ENCODE measurements around the gene MAGEA9B.
"Not testable (repeated sequence)": the region's sequence is repeated elsewhere in the genome, so short reads cannot be mapped to it uniquely, and the experiment has no call there.

The MAGEA9B gene, protein sequence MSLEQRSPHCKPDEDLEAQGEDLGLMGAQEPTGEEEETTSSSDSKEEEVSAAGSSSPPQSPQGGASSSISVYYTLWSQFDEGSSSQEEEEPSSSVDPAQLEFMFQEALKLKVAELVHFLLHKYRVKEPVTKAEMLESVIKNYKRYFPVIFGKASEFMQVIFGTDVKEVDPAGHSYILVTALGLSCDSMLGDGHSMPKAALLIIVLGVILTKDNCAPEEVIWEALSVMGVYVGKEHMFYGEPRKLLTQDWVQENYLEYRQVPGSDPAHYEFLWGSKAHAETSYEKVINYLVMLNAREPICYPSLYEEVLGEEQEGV

DNA sequence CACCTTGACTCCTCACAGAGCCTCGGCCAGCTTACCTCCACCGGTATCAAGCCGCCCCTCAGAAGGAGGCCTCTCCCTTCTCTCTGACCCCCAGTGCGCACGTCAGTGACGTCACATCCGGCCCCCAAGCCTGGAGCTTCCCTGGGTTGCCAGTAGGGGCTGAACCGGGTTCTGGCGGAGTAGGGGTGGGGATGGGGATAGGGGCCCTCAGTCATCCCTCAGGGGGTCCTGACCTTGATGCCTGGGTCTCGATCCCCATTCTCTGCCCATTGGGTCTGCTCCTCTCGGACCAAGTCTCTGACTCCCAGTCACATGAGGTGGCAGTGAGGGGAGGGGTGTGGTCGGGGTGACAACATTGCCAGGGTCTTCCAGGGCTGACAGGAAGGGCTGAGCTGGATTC, at the start of gene MAGEA9B:
TSS of gene MAGEA9B (minus strand) at position 101 of the 400 bp plus-strand sequence. CDS start 4,280 bp downstream, outside the sequence.
- not testable (repeated sequence) for DNase-seq

DNA sequence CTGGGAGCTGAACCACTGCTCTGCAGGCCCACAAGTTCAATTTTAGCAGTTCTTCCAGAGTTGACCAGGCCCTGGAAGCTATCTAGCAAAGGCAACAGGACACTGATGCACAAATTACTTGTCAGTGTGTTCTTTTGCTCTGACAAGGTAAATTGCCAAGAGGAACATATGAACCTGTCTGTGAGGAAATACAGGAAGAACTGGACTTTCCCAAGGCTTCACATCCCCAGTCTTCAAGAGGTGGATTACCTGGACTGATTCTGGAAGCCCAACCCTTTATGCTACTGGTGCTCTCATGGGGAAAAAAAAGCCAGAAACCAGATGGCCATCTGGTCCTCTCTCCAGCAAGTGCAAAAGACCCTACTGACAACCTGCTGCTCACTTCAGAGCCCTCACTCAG, 46.3 kb upstream of the MAGEA9B start:
- no peak for DNase-seq

DNA sequence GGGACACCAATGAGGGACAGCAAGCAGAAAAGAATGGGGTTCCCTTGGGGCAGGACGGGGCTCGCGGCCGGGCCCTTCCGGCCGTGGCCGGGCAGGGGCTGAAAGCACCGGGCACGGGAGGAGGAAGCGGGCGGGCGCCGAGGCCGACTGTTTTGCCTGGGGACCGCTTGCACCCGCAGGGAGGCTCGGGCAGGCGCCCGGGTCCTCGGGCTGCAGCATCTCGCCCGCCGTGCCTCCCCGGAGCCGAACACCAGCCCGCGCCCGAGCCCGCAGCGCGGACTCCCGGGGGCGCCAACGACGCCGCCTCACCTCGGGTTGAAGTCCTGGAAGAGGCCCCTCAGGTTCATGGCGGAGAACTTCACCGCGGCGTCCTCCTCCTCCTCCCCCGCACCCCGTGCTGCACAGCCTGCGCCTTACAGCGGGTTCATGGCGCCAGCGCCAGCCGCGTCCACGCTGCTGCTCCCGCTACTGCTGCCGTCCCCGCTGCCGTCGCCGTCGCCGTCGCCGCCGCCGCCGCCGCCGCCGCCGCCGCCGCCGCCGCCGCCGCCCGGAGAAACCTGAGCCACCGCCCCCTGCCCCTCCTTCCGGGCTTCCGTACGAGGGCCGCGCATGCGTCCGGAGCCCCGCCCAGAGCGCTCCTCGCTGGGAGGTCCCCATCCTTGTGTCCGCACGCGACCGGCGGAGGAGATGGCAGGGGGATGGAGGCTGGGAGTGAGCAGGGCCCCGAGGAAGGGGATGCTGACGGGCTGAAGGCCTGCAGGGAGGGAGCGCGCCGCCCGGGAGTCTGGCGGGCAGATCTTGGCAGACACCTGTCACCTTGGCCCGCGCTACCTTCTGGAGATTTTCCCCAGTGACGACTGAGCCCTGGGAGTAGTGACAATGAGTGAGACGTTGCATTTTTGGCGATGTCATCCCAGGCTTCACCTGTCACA, 44.2 kb upstream of the MAGEA9B start, which contains the start of gene TMEM185A:
TSS of gene TMEM185A (minus strand) at position 559 of the 932 bp plus-strand sequence. CDS start at position 347, 212 bp downstream.
- DNase-seq = peak; percentile 3 to 37

DNA sequence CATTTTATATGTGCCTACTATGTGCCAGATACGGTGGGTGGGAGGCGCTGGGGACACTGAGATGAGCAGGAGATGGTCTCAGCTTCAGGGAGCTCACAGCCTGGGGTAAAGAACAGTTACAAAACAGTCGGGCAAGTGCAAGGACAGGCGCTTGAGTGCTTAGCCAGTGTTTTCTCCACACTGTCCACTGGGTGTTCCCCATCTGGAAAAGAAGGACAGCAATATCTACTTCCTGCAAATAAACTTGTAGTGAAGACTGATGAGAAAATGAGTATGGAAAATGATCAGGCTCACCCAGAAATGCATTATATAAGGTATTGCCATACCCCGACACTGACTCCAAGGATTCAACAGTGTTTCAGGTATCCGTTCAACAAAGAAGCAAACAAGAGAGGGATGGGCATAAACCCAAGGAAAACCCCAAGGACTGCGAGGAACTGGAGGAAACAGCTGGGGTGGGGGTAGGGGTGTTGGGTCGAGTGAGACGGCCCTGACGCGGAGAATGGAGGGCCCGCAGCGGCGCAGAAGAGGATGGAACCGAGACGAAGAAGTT, 43.5 kb upstream of the MAGEA9B start:
- no peak for DNase-seq

DNA sequence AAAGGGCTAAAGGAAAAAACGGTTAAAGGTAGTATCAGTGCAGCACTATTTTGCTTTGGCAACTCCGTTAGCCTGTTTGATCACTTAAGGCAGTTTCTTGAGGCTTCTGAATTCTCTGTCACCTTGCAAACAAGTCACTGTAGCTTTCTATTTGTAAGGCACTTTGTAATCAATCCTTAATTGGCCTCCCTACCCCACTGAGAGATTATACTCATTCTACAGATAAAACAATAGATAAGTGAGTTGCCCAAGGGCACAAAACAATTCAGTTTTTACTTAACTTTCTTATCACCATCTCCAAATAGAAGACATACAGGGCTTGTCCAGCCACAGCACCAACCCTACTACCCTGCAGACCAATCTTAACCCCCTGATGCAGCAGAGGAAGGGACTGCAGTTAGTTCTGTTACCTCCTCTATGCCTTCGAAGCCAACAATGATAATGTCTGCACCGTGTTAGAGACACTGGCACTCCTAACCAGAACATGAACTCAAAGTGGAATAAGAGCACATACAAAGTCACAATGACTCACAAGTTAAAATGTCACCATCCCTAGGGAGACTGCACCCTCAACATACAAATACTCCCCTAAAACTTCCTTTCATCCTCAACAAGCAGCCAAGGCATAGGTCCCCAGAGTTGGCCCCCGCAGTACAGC, 42.6 kb upstream of the MAGEA9B start:
- DNase-seq = no peak

DNA sequence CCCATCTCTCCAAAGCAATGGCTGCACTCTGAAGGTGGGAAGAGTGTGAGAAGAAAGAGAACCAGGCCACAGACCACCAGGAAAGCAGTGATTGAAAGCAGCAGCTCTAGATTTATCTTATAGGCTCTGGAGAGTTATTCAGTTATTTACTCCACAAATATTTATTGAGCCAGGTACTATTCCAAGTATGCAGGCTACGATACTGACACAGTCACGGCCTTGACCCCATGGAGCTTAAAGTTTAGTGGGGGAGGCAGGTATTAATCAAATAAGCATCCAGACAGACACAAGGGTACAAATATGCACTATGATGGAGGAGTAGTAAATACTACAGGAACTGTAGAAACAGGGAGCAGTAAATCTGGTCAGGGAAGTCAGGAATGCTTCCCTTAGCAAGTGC, 41.5 kb upstream of the MAGEA9B start:
- no peak for DNase-seq

DNA sequence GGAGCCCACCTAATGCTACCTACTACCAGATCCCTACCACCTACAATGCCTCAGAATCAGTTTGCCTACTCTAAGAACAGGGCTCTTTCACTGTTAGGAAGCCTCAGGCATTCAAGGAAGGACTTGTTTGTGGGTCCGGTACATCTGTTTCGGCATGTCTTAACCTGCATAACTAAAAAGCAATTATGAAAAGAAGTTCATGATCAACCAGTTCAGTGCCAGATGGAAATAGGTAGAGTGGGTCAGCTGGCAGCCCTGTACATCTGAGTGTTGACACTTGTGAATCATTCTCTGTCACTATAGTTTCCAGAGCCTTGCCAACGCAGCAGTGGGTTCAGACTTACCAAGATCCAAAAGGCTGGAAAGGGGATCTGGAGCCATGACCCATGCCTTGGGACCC, 41.0 kb upstream of the MAGEA9B start:
- no peak for DNase-seq

DNA sequence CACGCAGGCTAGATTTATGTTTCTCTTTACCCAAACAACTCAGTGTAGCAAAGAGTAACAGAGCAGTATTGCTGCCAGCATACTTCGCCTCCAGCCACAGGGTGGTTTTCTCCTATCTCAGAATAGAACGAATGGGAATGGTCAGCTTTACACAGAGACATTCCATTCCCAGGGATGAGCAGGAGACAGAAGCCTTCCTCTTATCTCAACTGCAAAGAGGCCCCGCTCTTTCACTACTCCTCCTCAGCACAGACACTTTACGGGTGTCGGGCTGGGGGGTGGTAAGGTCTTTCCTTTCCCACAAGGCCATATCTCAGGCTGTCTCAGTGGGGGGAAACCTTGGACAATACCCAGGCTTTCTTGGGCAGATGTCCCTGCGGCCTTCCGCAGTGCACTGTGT, 39.6 kb upstream of the MAGEA9B start:
- not testable (repeated sequence) for DNase-seq

DNA sequence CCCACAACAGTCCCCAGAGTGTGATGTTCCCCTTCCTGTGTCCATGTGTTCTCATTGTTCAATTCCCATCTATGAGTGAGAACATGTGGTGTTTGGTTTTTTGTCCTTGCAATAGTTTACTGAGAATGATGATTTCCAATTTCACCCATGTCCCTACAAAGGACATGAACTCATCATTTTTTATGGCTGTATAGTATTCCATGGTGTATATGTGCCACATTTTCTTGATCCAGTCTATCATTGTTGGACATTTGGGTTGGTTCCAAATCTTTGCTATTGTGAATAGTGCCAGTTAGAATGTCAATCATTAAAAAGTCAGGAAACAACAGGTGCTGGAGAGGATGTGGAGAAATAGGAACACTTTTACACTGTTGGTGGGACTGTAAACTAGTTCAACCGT, 32.4 kb upstream of the MAGEA9B start:
- not testable (repeated sequence) for DNase-seq

DNA sequence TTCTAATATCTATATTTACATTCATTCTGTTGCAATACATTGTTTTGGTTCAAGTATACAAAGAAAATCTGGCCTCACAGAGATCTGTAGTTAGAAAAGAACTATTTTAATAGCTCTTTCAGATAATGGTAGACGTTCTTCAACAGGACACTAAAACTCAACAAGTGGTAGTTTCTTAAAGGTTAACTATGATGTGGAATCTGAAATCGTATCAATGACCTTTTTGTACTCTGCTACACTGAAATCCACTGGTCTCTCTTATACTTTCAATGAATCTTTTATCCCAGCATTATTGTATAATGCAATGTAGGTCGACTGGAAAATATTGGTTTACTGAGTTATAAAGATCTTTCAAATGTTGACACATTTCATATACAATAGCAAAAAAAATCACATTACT, 31.6 kb upstream of the MAGEA9B start:
- no peak for DNase-seq

DNA sequence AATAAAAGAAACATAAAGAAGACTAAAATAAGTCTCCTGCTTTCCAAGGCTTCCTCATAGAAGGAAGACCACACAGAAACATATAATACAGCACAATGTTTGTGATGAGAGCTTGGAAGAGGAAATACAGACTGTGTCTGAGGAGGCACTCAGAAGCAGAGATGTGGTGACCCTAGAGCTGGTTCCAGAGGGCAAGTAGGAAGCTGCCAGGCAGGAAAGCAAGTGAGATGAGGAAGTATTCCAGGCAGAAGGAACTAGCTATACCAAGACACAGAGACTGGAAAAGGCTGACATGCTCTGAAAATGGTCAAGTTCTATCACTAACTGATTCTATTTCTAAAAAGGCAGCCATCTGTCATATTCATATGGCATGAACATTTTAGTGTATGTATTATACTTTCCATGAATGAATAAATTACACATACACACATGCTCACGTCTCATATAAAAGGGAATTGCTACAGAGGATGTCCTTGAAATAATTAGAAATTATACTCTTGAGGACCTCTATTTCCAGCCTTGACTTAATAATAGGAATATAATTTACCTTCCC, 24.4 kb upstream of the MAGEA9B start:
- no peak for DNase-seq

DNA sequence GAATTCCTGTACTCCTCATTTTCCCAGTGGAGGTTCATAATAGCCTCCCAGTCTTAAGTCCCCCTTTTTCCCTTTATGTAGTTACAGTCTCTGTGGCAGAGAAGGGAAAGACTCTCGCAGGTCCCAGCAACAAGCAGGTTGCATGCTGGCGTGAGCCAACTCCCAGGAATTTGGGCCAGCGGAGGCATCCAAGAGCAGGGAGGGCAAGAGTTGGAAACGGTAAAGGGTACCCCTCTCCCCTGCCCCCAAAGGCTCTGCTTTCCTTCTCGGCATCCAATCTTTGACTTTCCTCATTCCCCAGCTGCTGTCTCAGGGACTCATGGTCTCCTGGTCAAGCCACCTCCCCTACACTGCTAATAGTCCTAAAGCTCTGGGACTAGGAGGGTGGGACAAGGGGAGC, 23.3 kb upstream of the MAGEA9B start:
- DNase-seq = no peak

DNA sequence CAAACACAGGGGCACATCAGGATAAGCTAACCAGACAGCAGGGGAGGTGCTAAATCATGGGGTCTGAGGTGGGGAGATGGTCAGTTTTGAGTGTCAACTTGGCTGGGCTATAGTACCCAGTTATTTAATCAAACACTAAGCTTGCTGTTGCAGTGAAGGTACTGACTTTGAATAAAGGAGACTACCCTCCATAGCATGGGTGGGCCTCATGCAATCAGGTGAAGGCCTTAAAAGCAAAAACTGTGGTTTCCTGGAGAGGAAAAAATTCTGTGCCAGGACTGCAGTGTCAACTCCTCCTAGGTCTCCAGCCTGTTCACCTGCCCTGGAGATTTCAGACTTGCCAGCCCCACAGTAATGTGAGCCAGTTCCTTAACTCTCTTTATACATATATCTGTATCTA, 20.4 kb upstream of the MAGEA9B start:
- DNase-seq = no peak

DNA sequence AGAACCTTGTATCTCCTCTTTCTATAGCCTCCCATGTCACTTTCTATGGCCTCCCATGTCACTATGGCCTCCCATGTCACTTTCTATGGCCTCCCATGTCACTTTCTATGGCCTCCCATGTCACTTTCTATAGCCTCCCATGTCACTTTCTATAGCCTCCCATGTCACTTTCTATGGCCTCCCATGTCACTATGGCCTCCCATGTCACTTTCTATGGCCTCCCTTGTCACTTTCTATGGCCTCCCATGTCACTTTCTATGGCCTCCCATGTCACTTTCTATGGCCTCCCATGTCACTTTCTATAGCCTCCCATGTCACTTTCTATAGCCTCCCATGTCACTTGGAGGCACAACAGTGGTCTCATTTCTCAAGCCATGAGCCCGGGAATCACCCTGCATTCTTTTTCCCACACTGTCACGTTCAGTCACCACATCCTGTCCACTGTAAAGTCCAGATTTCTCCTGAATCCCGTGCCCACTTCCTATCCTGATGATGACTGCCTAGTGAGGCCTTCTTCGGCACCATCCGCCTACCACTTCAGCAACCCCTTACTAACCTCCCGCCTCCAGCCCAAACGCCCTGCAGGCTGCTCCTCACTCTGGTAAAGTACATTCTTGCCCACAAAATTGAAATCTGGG, 18.1 kb upstream of the MAGEA9B start:
- DNase-seq = not testable (repeated sequence)

DNA sequence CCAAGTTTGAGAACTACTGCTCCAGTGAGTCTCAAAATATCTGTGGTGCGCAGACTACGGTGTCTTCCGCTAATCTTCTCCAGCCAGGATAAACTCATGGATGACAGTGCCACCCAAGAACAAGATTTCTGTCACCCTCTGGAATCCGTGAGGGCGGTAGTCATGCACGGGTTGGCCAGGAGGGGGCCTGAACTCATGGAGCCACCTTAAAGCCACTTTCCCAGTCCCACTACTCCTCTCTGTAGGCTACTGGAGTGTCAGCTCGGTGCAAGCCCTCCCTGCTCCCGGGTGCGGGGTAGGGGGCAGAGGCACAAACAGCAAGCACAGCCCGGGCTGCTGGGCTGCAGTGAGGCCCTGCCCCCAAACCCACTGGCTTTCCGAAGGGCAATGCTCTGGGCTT, 11.3 kb upstream of the MAGEA9B start:
- DNase-seq = not testable (repeated sequence)

DNA sequence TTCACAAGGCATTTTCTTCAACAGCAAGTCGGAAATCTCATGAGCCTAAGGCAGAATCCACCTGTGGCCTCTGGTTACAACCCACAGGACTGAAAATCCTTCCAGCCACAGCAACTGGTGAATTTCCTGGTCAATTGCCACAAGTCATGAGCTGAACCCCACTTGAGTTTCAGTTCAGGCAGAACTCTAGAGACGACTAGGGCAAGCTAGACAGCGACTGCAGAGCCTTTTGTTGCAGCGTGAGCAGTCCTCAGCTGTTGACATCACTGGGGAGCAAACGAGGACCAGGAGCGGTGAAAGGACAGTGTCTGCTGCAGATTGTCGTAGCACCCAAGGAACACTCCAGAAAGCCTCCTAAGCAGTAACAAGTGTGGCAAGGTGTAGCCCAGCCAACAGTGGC, 8.7 kb upstream of the MAGEA9B start:
- DNase-seq = not testable (repeated sequence)

DNA sequence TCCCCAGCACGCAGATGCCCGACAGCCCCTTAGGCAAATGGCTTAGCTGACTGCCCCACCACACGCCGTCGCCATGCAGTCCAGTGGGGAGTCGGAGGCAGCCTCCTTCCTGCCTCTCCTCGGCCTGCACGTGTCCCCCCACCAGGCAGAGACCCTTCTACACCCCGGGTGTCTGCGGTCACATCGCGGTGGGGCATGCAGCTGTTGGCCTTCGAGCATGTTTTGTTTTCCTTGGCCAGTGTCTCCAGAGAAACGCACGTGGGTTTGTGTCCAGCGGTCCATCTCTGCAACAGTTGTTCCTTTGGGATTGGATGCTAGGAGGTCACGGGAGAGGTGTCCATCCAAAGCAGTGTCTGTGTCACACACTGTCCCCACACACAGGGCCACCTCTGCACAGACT, 8.0 kb upstream of the MAGEA9B start, which contains the start of gene HSFX2:
TSS of gene HSFX2 (minus strand) at position 101 of the 400 bp plus-strand sequence. CDS start 614 bp downstream, outside the sequence.
- not testable (repeated sequence) for DNase-seq

DNA sequence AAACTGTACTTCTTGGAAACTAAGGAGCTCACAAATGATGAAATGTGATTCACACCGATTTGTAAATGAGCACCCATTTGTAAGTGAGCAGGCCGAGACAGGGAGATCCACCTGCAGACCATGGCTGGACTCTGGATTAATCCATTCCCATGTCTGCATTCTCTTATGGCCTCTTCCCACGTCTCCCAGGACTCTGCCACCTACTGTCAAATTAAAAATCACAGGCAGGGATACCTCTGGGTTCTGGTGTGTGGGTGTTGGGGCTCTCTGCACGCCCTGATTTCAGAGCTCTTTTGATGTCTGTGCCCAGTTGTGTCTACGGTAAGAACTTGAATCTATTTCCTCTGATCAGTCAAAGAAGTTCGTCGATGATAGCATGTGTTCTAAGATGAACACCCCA, 3.7 kb upstream of the MAGEA9B start:
- DNase-seq = not testable (repeated sequence)

DNA sequence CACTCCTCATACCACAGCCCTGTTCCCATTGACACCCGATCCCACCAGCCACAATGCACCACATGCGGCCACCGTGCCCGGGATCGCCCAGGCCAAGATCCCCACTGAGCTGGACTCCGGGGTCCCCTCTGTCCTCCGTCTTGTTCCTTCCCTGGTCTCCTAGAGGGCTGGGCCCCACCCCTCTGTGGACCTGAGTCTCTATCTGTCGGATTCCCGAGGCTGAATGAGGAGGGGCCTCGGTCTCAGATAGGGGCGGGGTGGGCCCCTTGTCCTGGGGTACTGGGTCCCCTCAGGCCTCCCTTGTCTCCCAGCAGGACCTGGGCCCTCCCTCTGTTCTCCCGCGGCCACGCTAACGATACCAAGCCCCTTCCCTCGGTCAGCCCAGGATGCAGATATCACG, 1.6 kb downstream of the MAGEA9B start:
- DNase-seq = not testable (repeated sequence)

DNA sequence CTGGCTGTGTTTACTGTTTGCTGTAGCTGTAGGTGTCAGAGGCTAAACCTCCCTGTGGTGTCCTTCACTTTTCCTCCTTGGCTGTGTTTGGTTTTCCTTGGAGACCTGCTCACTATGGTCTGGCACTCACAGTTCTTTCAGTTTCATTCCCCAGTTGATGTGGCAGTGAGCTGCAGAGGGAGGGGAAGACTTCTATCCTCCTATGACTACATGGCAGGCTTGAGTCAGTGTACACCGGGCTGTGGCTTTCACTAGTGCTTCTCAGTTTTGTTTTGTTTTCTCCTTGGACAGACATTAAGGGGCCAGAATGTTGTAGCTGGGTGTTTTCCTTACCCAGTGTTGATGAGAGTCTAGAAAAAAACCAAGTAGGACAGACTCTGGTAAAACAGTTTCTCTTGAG, 13.8 kb downstream of the MAGEA9B start:
- not testable (repeated sequence) for DNase-seq

DNA sequence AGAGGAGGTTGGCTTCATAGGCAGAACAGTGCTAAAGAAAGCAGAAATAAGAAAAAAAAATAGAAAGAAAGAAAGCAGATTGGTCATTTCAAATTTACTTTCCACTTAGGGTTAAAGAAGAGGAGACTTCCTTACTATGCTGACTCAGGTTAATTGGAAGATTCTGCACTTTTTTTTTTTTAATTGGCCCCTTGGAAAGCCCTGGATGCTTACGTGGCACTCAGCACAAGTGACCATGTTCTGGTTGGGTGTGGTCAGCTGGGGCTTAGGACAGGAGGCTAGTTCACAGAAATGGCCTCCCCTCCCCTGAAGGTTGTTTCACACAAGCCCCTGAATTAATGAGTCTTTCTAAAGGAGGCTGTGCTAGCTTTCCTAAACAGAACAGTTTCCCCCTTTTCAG, 14.5 kb downstream of the MAGEA9B start:
- no peak for DNase-seq

DNA sequence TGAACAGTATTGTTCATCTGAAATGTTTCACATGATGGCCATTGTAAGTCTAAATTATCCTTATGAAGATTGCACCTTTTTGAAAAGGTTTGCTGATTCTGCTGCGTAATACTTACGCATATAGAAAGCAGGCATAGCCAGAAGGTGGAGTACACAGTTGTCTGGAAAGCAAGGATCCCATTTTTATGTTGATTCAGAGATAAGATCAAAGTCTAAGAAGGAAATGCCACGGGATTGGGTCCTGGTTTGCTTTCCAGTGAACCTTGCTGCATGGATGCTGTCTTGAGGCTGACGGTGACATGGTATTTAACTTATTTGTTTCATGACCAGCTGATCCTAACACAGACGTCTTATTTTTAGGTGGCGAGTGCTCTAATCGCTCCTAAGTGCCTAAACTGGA, 15.5 kb downstream of the MAGEA9B start:
- DNase-seq = no peak

All from hippocampal formation (tissue), 2 donors.